ENCODE measurements around the gene C14orf180. TPM values are rescaled to one million over a fixed set of nuclear protein-coding genes. Genes with fewer than 3 reads are reported as not detected.
"Not testable (repeated sequence)": the region's sequence is repeated elsewhere in the genome, so short reads cannot be mapped to it uniquely, and the experiment has no call there.

The C14orf180 gene
- polyA plus RNA-seq, 12 donors, result 3.5 to 11.3 (median 7.0) TPM; not detected in 2

DNA sequence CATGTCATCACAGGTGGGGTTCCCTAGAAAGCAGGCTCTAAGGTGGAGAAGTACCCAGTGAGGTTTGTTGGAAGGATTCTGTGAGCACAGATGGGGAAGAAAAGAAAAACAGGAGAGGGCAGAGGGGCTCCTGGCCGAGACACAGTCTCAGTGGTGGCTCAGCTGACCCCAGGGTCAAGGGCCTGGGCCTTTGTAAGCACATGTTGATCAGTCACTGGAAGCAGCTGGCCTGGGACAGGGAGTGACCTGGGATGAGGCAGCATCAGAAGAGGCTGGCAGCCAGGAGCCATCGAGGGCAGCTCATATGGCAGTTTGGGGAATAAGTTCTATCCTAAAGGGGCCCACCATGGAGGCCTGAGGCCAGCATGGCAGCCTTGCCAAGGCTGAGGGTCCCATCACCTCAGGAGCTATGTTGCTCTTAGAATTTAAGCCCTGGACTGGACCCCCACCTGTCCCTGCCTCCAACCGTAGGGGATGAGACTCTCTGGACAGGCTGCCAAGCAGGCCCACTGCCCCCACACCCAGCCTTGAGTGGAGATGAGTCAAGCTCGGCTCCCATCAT lies 31.3 kb downstream of the C14orf180 start:
- DNase-seq, result no peak

DNA sequence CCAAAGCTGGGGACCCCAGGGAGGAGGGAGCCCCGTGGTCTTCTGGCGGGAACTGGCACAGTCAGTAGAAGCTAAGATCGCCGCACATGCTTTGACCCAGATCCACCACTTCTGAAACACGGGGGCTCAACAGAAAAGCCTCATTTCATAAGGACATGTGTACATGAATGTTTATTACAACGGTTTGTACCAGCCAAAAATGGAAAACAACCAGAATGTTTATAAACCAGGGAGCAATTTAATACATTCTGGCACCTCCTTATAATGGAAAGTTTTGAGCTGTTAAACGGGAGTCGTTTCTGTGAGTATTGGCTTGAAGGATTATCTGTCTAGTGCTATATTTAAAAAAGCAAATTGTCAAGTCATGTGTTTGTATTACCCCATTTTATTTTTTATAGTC lies 32.3 kb downstream of the C14orf180 start:
- DNase-seq, result no peak

DNA sequence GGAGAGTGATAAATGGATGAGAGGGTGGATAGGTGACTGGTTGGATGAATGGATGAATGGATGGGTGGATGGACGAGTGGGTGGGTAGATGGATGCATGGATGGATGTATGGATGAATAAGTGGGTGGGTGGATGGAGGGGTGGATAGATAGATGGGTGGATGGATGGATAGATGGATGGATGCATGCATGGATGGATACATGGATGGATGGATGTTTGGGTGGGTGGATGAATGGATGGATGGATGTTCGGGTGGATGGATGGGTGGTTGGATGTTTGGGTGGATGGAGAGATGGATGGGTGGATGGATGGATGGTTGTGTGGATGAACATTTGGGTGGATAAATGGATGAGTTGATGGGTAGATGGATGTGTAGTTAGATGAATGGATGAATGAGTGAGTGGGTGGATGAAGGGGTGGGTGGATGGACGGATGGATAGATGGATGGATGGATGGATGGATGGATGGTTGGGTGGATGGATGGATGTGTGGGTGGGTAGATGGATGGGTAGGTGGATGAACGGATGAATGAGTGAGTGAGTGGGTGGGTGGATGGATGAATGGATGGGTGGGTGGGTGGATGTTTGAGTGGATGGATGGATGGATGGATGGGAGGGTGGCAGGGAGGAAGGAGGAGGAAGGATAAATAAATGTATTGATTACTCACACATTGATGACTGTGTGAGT lies 34.7 kb downstream of the C14orf180 start:
- no peak for DNase-seq

DNA sequence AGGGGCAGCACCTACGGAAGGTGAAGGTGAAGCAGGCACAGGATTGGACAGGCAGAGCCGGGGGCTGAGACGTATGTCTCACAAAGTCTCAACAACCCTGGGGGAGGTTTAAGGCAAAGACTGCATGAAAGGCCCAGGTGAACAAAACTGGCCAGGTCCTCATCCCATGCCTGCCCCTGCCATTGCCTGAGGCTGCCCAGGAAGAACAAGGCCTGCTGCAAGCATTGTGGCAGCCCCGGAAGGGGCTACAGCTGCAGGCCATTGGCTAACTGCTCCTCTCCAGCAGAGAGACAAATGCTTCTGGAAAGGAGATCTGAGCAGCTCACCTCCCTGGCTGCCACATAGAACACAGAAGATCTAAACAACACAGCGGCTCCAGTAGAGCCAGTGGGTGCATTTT lies 45.4 kb downstream of the C14orf180 start:
- no peak for DNase-seq

DNA sequence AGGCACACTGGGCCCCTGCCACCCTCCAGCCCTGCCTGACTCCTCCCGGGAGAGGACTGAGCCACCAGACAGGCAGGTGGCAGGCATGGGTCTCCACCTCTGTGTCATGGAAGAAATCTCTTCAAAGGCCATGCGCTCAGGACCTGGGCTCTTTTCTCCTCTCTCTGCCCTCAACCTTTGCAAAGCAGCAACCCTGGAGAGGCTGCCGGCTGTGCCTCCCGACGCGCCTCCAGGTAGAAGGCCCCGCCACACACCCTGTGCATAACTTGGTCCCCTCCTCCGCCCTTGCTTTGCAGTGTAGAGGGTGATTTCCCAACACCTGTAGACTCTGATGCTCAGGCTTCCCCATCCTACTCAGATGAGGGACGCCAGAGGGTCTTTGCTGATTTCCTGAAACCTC lies 53.2 kb downstream of the C14orf180 start:
- no peak for DNase-seq

DNA sequence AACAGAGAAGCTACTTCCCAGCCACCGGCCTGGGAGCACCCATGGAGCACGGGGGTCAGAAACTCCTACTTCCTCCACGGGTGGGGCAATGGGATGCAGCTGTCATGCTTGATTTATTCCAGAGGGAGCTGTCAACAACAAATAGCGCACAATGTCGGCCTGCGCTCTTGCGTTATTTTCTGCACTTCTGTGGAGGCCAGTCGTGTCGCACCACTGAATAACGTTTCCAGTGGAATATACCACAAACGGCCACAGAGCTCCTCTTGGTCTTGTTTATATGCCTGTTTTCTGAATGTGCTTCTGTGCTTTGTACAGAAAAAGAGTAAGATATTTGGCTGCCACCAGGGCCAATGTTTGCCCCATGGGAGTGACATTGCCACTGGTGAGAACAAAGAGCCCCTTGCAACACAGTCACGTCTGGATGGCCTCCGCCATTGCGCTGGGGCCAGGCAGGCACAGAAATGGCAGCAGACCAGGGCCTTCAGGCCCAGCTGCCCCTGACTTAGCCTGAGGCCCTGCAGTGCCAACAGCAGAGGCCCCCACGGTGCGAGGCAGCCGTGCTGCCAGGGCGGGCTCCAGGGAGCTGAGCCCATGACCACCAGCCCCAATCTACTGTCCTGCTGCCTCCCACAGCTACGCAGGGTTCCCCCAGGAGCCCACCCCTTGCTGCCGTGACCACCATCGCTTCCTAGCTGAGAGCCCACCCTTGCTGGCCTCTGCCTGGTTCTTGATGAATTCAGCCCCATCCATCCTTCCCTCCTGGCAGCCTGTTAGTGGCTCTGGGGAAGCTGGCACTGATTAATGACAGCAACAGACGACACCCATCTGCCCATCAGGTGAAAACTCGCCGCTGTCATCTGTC lies 53.9 kb downstream of the C14orf180 start:
- DNase-seq, result no peak

DNA sequence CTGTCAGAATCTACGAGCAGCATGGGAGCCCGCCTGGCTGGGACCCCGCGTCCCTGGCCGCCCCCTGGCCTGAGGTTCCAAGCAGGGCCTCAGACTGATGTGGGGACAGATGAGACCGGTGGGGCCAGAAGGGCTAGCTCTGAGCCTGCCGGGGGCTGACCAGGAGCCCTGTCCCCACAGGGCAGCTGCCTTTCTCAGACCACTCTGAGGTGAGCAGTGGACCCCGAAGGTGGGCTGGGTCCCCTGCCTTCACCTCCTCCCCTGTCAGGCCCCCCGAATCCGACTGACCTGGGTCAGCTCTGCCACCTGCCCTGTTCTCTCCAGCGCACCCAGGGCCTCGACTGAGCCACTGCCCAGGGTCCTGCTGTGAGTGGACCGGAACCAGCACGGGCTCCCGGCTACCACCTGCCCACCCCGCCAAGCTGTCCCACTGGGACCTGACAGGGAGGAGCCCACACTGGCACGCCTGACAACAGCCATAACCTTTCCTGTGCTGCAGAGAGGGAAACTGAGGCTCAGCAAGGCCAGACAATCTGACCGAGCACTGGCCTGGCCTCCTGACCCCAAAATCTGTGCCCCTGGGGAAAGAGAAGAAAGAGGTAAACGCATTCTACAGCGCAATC lies 54.7 kb downstream of the C14orf180 start:
- no peak for DNase-seq

DNA sequence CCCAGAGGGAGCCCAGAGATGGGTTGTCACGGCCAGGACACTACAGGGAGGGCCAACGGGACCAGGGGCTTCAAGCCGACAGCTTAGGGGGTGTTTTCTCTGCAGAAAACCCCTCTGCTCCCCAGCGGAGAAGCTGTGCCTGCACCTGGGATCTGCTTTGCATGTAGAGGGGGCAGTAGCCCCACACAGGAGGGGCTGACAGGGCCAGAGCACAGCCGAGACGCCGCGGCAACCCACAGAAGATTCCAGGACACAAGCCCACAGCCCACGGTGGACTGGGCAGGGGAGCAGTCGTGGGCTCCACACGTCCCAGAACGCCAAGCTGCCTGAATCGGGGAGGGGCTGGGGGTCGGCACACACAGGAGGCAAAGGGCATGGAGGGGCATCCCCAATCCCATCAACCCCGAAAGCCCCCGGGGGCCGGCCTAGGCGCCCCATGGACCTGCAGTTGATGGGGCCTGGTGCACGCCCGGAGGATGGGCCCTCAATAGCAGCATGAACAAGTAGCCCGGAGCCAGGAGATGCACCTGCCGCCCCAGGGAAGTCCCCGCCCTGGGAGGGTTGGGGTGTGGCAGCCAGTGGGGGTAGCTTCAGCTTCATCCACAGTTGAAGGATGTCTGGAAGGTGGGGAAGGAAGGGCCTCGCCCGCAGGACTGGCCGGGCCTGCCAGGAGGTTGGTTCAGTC lies 55.5 kb downstream of the C14orf180 start:
- DNase-seq, result no peak

DNA sequence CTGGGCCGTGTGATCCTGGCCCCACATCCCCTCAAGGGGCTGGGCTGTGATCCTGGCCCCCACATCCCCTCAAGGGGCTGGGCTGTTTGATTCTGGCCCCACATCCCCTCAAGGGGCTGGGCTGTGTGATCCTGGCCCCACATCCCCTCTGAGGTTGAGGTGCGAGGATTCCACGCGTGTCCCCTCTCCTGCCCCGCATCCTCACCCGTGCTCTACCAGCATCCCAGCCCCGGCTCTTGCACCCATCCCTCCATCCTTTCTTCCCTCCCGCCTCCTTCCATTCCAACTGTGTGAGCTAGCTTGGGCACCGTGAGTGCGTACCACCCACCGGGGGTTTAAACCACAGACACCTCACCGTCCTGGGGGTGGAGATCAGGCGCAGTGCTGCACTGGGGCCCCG lies 56.2 kb downstream of the C14orf180 start:
- no peak for DNase-seq

DNA sequence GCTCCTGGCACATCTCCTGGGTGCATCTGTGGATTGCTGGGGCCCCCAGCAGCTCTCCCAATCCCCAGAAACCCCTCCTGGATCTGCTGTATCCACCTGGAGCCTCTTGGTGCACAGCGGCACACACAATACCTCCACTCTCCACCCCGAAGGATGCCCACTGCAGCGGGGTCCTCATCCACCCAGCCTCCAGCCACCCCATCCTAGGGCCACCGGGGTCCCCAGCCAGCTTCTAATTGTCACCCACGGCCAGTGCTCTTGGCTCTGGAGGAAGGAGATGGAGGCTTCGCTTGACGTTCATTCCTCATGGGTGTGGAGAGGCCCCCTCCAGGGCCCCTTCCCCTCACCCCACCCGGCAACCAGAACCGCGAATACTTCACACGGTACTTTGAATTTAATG lies 56.6 kb downstream of the C14orf180 start:
- DNase-seq, result no peak

DNA sequence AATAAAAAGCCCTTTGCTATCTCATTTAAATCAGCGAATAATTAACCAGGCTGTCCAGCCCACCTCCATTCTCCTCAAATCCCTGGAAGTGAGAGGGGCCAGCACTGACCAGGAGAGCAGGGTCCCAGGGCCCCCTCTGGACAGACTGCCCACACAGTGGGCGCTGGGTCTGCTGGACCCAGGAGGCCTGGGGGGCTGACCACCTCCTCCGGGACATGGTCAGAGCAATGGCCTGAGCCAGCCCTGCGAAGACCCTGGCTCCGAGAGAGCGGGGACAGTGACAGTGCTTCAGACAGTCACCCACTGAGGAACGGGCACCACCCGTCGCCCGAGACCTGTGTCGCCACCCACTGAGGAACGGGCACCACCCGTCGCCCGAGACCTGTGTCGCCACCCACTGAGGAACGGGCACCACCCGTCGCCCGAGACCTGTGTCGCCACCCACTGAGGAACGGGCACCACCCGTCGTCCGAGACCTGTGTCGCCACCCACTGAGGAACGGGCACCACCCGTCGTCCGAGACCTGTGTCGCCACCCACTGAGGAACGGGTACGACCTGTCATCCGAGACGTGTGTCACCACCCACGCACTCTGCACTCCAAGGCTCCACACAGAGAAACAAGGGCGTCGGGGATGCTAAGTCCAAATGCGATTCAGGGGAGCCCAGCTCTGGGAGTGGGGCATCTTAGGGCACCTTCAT lies 57.4 kb downstream of the C14orf180 start:
- not testable (repeated sequence) for DNase-seq

DNA sequence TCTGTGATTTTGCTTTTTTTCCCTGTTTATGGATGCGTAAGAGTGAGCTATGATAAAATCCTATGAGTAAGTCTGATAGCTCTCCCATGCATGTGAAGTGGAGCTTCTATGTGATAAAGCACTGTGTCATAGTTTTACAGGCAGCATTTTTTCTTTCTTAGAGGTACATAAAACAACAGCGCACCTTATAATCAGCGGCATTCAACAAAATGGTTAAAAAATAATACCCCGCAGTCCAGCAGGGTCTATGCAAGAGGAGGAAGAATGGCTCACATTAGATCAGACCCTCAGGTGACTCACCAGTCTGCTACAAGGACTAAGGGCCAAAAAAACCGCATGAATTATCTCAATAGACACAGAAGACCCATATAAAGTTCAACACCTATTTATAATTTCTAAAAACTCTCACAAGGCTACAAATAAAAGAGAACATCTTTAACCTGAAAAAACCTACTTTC lies 58.0 kb downstream of the C14orf180 start:
- no peak for DNase-seq

DNA sequence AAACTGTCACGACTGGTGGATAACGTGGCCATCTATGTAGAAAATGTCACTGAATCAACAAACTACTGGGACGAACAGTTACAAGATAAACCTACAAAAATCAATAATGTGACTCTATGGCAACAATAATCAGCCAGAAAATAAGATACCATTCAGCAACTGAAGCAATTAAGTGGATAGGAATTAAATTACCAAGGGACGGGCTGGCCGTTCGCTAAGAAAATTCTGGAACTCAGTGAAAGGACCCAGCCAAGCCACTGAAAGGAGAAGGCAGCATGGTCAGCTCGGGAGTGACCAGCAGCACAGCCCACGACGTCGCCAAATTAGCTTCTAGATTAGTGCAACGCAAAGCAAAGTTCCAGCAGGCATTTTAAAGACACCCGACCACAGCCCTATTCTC lies 58.6 kb downstream of the C14orf180 start:
- no peak for DNase-seq

DNA sequence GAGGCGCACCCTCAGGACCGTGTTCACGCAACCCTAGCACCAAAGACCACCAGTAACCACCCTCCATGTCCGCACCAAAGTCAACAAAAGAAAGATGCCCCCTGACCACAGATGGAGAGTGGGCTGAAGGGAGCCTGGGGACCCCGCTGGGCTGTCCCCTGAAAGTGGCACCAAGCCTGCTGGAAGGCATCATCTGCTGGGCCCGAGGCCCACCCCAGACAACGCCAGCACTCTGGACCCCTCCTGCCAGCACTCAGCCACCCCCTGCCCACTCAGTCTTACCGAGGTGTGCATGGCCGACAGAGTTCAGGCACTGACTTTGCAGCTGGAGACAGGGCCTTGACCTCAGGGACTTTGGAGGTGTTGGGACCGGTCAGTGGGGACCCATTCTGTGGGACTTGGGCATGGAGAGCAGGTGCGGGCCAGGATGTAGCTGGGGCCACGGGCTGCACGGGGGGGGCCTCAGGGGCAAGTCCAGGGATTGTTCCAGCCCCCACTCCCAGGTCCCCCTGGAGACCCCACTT lies 59.4 kb downstream of the C14orf180 start:
- DNase-seq, result no peak

DNA sequence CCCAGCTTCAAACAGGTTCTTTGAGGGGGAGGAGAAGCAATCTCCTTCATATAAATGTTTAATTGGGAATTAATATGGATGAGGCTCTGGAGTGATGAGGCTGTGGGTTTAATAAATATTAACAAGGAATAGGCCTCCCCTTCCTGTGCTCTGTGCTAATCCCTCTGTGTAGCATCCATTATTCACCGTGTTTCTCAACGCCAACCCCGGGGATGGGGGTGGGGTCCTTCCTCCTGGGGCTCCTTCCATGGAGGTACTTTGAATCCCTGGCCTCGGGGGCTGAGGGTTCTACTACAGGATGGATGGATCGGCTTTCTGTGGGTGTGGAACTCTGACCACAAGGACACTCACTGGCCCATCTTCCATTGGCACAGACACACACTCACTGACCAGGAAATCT lies 59.9 kb downstream of the C14orf180 start:
- DNase-seq, result no peak

Other genes with a start within 250 kb of the C14orf180 start
- 1 to 10 TPM in 2 of 12 donors, under 1 TPM in 8, not detected in 2; 0.53 to 1.8 (median 0.70) TPM for gene TMEM179, start 25.0 kb downstream of the C14orf180 start, polyA plus RNA-seq (ENCODE audit: insufficient read length in 12 of 12)
- 10 to 100 TPM in 11 of 12 donors, not detected in 1; 28.8 to 60.9 (median 40.2) TPM for gene INF2, start 109.9 kb downstream of the C14orf180 start, polyA plus RNA-seq (ENCODE audit: insufficient read length in 12 of 12)
- 10 to 100 TPM in 11 of 12 donors, not detected in 1; 23.0 to 88.2 (median 55.5) TPM for gene ADSS1, start 144.5 kb downstream of the C14orf180 start, polyA plus RNA-seq (ENCODE audit: insufficient read length in 12 of 12)
- 10 to 100 TPM in 11 of 12 donors, not detected in 1; 39.2 to 76.0 (median 55.4) TPM for gene SIVA1, start 173.4 kb downstream of the C14orf180 start, polyA plus RNA-seq (ENCODE audit: insufficient read length in 12 of 12)
- 100 to 1,000 TPM in 11 of 12 donors, not detected in 1; 133 to 212 (median 155) TPM for gene AKT1, start 216.0 kb downstream of the C14orf180 start, polyA plus RNA-seq (ENCODE audit: insufficient read length in 12 of 12)
- gene ZBTB42, start 221.3 kb downstream of the C14orf180 start, polyA plus RNA-seq (ENCODE audit: insufficient read length in 12 of 12), result 10 to 100 TPM in 1 of 12 donors, 1 to 10 TPM in 10, not detected in 1; 3.4 to 11.3 (median 5.5) TPM

All from muscle of arm (tissue), 12 donors.